Activated T-cell treated with anti-CD3 and anti-CD28 coated beads, Interleukin-2, amount 50 U/mL, for 72 hours (primary cell): ENCODE data around the gene TMEM158. TPM values are rescaled to one million over a fixed set of nuclear protein-coding genes. Genes with fewer than 3 reads are reported as not detected.

Source experiments
- ATAC-seq, 2 donors: fragments of 150-1000 bp; cut with Tn5 transposase; replicated peaks in 1 of 2; 2 replicates each; pipeline ENCODE4 v1.10.0; 2021; ENCODE audit warnings: moderate library complexity in 2 of 2, mild to moderate bottlenecking in 1 of 2
- DNase-seq, 2 donors: peaks; one replicate each; pipeline ENCODE4 v3.0.0; 2021 to 2022; ENCODE audit warnings: mixed read lengths in 1 of 2
- H3K27ac Mint-ChIP-seq: one replicate; pipeline ENCODE4 v1.8.0; 2022; ENCODE audit warnings: mild to moderate bottlenecking, moderate library complexity, mixed read lengths
- H3K27me3 Mint-ChIP-seq: one replicate; pipeline ENCODE4 v1.8.0; 2022; ENCODE audit warnings: low read depth, mixed read lengths
- H3K36me3 Mint-ChIP-seq, 2 donors: one replicate each; pipeline ENCODE4 v1.8.0; 2022; ENCODE audit warnings: mixed read lengths in 2 of 2, mild to moderate bottlenecking in 1 of 2; ENCODE audit not compliant: insufficient read depth in 2 of 2
- H3K4me1 Mint-ChIP-seq: one replicate; pipeline ENCODE4 v1.8.0; 2022; ENCODE audit warnings: low read depth, mixed read lengths
- H3K4me3 Mint-ChIP-seq, 2 donors: one replicate each; pipeline ENCODE4 v1.8.0; 2022; ENCODE audit warnings: mild to moderate bottlenecking in 2 of 2, mixed read lengths in 2 of 2, moderate library complexity in 2 of 2
- H3K9me3 Mint-ChIP-seq, 2 donors: one replicate each; pipeline ENCODE4 v1.8.0; 2022; ENCODE audit warnings: mixed read lengths in 2 of 2
- total RNA-seq, 2 donors: library from RNA; stranded (reverse); gene quantifications; one replicate each; pipeline ENCODE4 v1.2.3, GENCODE V29; 2022

TMEM158 gene
- not detected for total RNA-seq

DNA sequence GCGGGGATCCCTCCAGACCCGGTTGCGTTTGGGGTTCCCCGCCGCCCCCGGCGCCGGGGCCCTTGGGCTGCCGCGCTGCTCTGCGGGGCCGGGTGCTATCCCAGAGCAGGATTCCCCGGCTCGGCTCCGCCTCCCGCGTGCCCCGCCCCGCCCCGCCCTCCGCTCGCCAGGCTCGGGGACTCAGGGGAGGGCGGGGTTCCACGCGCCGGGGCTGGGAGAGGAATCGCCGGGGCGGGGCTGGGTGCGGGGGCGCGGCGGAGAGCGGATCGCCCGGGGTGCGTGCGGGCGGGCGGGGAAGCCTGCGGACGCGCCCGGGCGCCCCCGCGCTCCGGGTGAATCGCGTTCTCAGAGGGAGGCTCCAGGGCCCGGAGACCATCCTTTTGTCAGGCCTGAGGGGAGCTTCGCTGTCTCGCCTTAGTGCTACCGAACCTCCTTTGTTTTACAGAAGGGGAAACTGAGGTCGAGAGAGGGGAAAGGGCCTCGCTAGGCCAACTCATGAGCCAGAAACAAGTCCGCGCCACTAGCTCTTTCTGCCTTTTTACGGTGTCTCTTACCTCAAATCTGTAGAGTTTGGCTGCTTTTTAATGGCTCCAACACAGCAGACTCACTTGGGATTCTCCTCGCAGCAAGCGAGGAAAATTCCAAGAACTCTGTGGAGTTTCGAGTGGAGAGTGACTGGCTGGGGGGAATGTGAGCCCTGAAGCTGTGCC is at the start of gene TMEM158:
TMEM158 (minus strand) TSS at position 82 of the 710 bp plus-strand sequence. CDS start 260 bp downstream, outside the sequence.
- Mint-ChIP-seq H3K4me3 (peak within 1 kb of the TSS; percentile 64 to 72), H3K27ac (no peak within 1 kb of the TSS), H3K36me3 (peaks cover 0 to 2% of the 10 kb centered on the region in 2 donors), H3K4me1 (peaks cover 15% of the 10 kb centered on the region), H3K27me3 (peaks cover 88% of the 10 kb centered on the region), H3K9me3 (no peaks in the 10 kb centered on the region)
- peak; percentile 79 to 81 for DNase-seq
- ATAC-seq: peak; percentile 86 to 87

DNA sequence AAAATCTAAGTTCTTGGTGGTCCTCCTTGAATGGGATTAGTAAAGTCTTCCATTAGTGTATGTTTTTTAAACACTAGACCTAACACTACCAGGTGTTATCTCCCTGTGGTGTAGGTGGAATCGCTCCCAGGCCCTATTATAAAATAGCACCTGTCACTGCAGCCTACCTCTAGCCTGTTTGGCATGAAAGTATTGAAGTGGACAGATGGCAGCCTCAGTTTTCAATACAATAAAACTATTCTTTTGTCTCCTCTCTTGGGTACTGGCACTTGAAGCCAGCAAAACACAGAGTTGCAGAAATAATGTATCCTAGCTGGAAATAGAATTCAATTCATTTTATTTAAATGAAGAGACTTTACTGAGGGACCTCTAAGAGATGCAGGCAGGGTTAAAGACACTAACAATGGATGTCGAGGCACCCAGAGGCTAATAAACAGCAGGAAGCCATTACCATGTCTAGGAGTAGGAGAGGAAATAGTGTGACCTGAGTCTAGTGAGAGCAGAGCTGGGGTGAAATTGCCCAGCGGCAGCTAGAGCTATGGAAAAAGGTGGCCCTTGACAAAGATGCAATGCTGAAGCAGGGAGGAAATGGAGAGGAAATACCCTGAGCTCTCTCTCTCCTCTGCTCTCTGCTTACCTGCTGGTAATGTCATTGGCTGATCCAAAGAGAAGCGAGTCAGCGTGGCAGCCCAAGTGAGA is 49.1 kb upstream of the TMEM158 start:
- DNase-seq: no peak
- ATAC-seq: no peak
- Mint-ChIP-seq H3K4me1 (no peaks in the 10 kb centered on the region), H3K36me3 (peaks cover 0 to 7% of the 10 kb centered on the region in 2 donors), H3K27ac (no peak overlapping the region), H3K27me3 (peaks cover 39% of the 10 kb centered on the region), H3K4me3 (no peak overlapping the region), H3K9me3 (peaks cover 4 to 10% of the 10 kb centered on the region in 2 donors)

DNA sequence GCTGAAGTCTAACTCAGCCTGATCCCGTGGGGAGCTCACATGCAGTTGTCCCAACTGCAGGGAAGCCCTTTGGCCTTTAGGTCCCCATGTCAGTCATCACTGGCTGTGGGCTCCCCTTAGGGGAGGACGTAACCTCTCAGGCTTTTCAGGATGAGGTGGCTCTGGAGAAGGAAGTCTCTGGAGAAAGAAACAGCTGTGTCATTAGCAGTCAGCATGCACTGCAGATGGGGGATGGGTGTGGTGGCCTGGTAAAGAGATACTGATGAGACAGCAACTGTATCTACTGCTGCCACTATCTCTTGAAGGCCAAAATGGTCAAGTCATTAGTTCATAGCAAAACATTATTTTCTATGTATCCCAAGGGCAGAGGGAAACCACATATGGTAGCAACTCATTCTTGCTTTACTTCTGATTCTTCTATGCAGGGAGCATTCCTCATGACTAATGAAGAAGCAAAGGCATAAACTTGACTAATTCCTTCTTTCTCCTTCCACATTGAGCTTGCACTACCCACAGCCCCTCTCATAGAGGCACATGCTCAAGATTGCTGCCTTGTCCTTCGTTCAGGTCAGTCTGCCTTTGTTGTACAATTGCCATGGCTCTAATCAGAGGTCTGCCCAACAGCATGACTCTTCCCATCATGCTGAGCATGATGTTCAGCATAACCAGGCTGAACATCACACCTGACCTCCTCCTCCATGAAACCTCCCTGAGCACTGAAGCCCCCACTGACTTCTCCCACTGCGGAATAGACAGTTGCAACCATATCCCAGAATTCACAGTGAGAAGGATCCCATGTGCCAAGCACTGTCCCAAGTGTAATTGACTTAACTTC is 47.8 kb upstream of the TMEM158 start:
- no peaks in the 10 kb centered on the region for H3K4me1 Mint-ChIP-seq
- ATAC-seq (no peak), DNase-seq (no peak)
- H3K27ac Mint-ChIP-seq: no peak overlapping the region
- no peak overlapping the region for H3K4me3 Mint-ChIP-seq
- H3K36me3 Mint-ChIP-seq: peaks cover 0 to 2% of the 10 kb centered on the region in 2 donors
- H3K27me3 Mint-ChIP-seq: peaks cover 40% of the 10 kb centered on the region
- peaks cover 2 to 7% of the 10 kb centered on the region in 2 donors for H3K9me3 Mint-ChIP-seq

DNA sequence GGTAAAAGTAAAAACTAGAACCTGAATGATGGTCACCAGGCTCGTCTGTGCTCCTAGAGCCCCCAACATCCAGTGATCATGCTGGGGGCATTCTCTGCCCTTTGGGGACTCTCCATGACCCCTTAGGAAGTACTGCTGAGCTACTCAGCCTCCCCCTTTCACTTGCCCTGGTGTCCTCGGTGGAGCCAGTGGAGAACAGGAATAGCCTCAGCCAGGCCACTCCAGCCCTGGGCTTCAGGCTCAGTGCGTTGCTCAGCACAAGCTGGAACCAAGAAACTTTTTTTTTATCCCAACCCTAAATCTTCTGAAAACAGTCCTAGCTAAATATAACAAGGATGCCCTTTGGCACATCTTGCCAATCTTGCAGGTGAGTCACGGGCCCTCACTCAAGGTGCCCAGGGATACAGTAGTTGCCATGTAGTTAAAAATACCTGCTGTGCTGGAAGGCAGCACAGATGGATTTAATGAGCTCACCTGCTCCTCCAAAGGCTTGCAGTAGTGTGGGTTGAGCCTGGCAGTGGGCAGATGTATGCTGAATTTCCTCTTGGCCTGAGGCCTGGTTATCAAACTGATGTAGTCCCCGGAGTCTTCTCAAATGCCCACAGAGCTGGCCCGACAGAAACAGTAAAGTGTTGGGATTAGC is 46.9 kb upstream of the TMEM158 start:
- DNase-seq: no peak
- peaks cover 2 to 5% of the 10 kb centered on the region in 2 donors for H3K9me3 Mint-ChIP-seq

DNA sequence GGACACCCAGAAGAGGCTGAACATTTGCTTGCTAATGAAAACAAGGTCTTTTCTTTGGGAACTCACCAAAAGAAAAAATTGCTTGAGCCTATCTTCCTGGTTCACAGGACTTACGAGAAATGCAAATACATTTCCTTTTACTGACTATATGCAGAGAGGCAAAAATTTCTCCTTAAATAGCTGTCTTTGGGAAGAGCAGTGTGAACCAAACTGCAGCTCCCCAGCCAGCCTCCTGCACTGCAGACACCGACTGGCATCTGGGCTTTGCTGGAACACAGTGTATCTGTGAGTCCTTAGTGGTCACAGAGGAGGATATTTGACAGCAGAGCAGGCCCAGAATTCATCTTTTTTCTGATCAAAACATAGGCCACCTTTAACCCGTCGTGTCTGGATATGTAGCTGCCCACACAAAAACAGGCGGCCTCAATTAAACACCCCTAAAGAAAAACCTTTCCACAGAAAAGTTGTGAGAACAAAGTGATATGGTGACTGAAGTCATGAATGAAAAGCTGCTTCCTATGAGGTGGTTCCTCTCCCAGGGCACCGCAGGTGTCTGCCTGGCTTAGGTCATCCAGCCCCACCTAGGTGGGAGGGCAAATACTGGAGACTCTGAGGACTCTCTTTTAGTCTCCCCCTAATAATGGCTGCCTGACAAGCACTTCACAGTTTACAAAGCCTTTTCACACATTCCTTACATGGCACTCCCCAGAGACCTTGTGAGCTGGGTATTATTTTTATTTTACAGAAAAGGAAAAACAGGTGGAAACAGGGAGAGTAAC is 46.1 kb upstream of the TMEM158 start:
- Mint-ChIP-seq H3K4me1 (peaks cover 2% of the 10 kb centered on the region), H3K36me3 (peaks cover 0 to 2% of the 10 kb centered on the region in 2 donors), H3K9me3 (peaks cover 1 to 3% of the 10 kb centered on the region in 2 donors), H3K27me3 (peaks cover 34% of the 10 kb centered on the region), H3K4me3 (no peak overlapping the region), H3K27ac (no peak overlapping the region)
- ATAC-seq (no peak), DNase-seq (no peak)

More for the DNA sequence above, 46.9 kb upstream of the TMEM158 start:
- Mint-ChIP-seq H3K4me1 (no peaks in the 10 kb centered on the region), H3K36me3 (peaks cover 0 to 2% of the 10 kb centered on the region in 2 donors), H3K27ac (no peak overlapping the region), H3K4me3 (no peak overlapping the region), H3K27me3 (peaks cover 35% of the 10 kb centered on the region)
- no peak for ATAC-seq

DNA sequence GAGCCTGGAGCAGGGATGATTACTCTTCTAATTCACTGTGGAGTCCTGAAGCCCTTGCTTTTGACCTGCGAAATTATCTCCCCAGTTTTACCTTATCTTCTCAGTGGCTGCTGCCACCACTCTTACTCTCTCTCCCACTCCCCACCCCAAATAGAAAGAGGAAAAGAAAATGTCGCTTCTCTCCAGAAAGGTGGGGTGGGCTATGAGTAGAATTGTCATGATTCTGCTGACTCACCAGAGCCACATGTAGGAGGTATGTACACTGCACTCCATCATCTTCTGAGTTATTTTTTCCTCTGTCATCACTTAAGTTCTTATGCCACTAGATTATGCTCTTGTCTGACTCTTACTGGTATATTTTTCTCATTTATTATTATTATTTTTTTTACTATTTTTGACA is 43.9 kb upstream of the TMEM158 start:
- Mint-ChIP-seq H3K4me3 (no peak overlapping the region), H3K27ac (no peak overlapping the region), H3K36me3 (peaks cover 0 to 2% of the 10 kb centered on the region in 2 donors), H3K9me3 (no peaks in the 10 kb centered on the region), H3K27me3 (peaks cover 19% of the 10 kb centered on the region), H3K4me1 (peaks cover 11% of the 10 kb centered on the region)
- no peak for DNase-seq
- no peak for ATAC-seq

DNA sequence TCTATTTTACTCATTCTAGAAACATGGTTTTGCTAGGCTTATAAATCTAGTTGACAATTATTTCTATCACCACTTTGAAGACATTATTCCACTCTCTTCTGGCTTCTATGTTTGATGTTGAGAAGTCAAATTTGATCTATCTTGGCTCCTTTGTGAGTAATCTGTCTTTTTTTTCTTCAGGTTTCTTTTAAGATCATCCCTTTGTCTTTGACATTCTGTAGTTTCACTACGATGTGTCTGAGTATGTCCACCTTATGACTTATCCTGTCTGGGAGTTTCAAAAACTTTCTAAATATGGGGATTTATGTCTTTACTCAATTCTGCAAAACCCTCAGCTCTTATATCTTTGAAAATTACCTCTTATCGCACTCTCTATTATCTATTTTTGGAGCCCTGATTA is 41.0 kb upstream of the TMEM158 start:
- peaks cover 9% of the 10 kb centered on the region for H3K27me3 Mint-ChIP-seq
- H3K4me1 Mint-ChIP-seq: peaks cover 11% of the 10 kb centered on the region
- H3K9me3 Mint-ChIP-seq: no peaks in the 10 kb centered on the region
- H3K4me3 Mint-ChIP-seq: no peak overlapping the region
- DNase-seq (no peak), ATAC-seq (peak; percentile 55 to 57)
- H3K27ac Mint-ChIP-seq: no peak overlapping the region
- peaks cover 0 to 2% of the 10 kb centered on the region in 2 donors for H3K36me3 Mint-ChIP-seq

DNA sequence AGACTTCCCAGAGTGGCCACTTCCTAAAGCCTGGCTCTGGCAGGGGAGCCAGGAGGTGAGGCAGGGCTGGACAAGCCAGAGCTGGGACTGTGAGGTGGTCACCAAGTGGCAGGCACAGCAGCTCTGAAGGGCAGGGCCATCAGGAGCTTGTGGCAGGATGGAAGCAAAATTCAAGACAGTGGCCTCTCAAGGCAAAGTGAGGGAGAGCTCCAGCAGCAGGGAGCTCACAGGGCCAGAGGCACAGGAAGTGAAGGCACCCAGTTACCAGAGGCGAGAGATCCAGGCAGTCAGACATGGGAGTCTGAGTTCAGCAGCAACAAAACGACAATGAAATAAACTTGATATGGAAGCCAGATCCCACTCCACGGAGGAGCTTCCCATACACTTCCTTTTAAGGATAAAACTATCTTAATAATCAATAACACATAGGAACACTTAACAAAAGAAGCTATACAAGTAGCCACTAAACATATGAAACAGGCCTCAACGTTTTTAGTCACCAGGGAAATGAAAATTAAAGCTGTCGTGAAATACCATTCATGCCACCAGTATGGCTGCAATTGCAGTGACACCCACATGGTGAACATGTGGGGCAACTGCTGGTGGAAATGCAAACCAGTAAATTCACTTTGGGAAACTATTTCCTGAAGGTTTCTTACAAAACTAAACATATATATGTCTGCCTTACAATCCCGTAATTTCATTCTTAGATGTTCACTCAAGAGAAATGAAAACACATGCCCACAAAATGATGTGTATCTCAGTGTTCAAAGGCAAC is 35.4 kb upstream of the TMEM158 start:
- H3K9me3 Mint-ChIP-seq: no peaks in the 10 kb centered on the region
- DNase-seq (no peak), ATAC-seq (no peak)
- H3K36me3 Mint-ChIP-seq: peaks cover 0 to 2% of the 10 kb centered on the region in 2 donors
- peaks cover 2% of the 10 kb centered on the region for H3K4me1 Mint-ChIP-seq
- H3K27me3 Mint-ChIP-seq: peaks cover 6% of the 10 kb centered on the region
- no peak overlapping the region for H3K4me3 Mint-ChIP-seq
- no peak overlapping the region for H3K27ac Mint-ChIP-seq

DNA sequence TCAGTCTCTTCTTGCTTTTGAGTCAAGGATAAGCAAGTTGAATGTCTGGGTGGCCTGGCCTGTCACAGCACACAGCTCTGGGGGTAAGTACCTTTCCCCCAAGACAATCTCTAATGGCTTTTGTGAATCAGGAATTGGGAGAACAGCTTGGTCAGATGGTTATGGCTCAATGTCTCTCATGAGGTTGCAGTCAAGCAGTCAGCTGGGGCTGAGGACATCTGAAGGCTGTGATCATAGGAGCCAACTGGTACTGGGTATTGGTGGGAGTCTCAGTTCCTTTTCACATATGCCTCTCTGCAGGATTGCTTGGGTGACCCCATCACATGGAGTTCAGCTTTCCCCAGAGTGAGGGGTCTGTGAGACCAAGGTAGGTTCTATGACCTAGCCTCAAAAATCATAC is 33.0 kb upstream of the TMEM158 start:
- DNase-seq (no peak), ATAC-seq (no peak)
- Mint-ChIP-seq H3K4me1 (no peaks in the 10 kb centered on the region), H3K27ac (no peak overlapping the region), H3K4me3 (no peak overlapping the region), H3K27me3 (peaks cover 6% of the 10 kb centered on the region), H3K9me3 (no peaks in the 10 kb centered on the region), H3K36me3 (no peaks in the 10 kb centered on the region)

DNA sequence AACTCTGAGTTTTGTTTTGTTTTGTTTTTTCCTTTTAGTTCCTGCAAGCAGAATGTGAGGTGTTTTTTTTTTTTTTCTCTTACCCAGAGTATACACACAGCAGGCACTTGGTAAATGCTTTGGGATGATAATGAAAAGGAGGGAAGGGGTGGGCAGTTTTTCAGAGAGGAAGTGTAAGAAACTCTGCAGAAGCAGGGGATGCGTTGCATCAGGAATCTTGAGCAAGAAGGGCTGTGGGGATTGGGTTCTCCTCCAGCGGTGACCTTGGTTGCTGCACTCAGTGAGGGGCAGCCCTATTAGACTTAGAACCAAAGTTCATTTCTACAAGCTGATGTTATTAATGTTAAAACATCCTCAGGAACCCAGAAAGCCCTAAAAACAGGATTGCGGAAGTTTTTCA is 32.2 kb upstream of the TMEM158 start:
- Mint-ChIP-seq H3K36me3 (no peaks in the 10 kb centered on the region), H3K27ac (no peak overlapping the region), H3K27me3 (peaks cover 6% of the 10 kb centered on the region), H3K9me3 (no peaks in the 10 kb centered on the region), H3K4me1 (no peaks in the 10 kb centered on the region), H3K4me3 (no peak overlapping the region)
- no peak for ATAC-seq
- DNase-seq: no peak

DNA sequence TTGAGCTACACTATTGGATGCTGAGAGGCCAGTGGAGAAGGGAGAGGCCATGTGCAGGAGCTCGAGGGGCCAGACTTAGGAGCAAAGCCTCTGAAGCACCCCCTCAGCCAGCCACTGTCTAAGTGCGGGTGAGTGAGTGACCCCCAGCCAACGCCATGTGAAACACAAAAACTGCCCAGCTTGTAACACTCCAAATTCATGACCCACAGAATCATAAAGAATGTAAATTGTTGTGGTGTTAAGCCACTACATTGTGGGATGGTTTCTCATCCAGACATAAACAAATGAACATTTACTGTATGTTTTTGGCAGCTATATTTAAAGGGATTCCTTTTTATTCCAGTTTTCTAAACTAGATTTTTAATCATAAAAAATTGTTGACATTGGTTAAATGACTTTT is 27.2 kb upstream of the TMEM158 start:
- no peaks in the 10 kb centered on the region for H3K4me1 Mint-ChIP-seq
- H3K9me3 Mint-ChIP-seq: no peaks in the 10 kb centered on the region
- H3K27ac Mint-ChIP-seq: no peak overlapping the region
- H3K27me3 Mint-ChIP-seq: no peaks in the 10 kb centered on the region
- no peak overlapping the region for H3K4me3 Mint-ChIP-seq
- no peaks in the 10 kb centered on the region for H3K36me3 Mint-ChIP-seq
- DNase-seq (no peak), ATAC-seq (no peak)
